GM23338 (cell line): ENCODE results near the gene SOS1. TPM values are rescaled to one million over a fixed set of nuclear protein-coding genes. Genes with fewer than 3 reads are reported as not detected.
A peak's percentile ranks its signal among the peaks of the same experiment; 100 is the strongest.

Experiments
- ATAC-seq: fragments of 200-7000 bp; cut with Tn5 transposase; 3 replicates; pipeline ENCODE4 v1.9.1; 2020
- DNase-seq: peaks from one replicate; pipeline ENCODE4 v3.0.0-alpha.2; 2015; ENCODE audit warnings: low spot score
- H2AFZ ChIP-seq: fragments of 200-600 bp; sonication (generic); 2 replicates; pipeline ENCODE4 v1.8.0; 2016; ENCODE audit warnings: antibody characterized with exemption, mild to moderate bottlenecking, moderate library complexity
- H3F3A ChIP-seq: fragments of 200-600 bp; sonication (generic); replicated peaks from 2 replicates; pipeline ENCODE4 v1.8.0; 2017; ENCODE audit warnings: antibody characterized with exemption, mixed run types, low read depth
- H3K27ac ChIP-seq: fragments of 200-600 bp; sonication (generic); 2 replicates; pipeline ENCODE4 v1.6.1; 2016; ENCODE audit warnings: low read depth
- H3K27me3 ChIP-seq: fragments of 200-600 bp; sonication (generic); 2 replicates; pipeline ENCODE4 v1.8.0; 2016; ENCODE audit warnings: mild to moderate bottlenecking, mixed run types, moderate library complexity; ENCODE audit not compliant: insufficient read depth
- H3K36me3 ChIP-seq: fragments of 200-600 bp; sonication (generic); 2 replicates; pipeline ENCODE4 v1.8.0; 2016; ENCODE audit warnings: mild to moderate bottlenecking; ENCODE audit not compliant: insufficient read depth
- H3K4me1 ChIP-seq: fragments of 200-600 bp; sonication (generic); 2 replicates; pipeline ENCODE4 v1.8.0; 2016; ENCODE audit warnings: mild to moderate bottlenecking, moderate library complexity; ENCODE audit not compliant: insufficient read depth
- H3K4me2 ChIP-seq: fragments of 200-600 bp; sonication (generic); 2 replicates; pipeline ENCODE4 v1.7.1; 2017; ENCODE audit warnings: mixed run types
- H3K4me3 ChIP-seq: fragments of 200-600 bp; sonication (generic); 2 replicates; pipeline ENCODE4 v1.6.1; 2016; ENCODE audit warnings: mixed run types
- H3K79me2 ChIP-seq: fragments of 200-600 bp; sonication (generic); replicated peaks from 2 replicates; pipeline ENCODE4 v1.8.0; 2017; ENCODE audit warnings: mild to moderate bottlenecking; ENCODE audit not compliant: insufficient read depth
- H3K9me2 ChIP-seq: fragments of 200-600 bp; sonication (generic); 2 replicates; pipeline ENCODE4 v1.8.0; 2017; ENCODE audit not compliant: insufficient read depth
- H4K20me1 ChIP-seq: fragments of 200-600 bp; sonication (generic); replicated peaks from 2 replicates; pipeline ENCODE4 v1.8.0; 2017; ENCODE audit warnings: mild to moderate bottlenecking; ENCODE audit not compliant: insufficient read depth
- H3K27ac Mint-ChIP-seq: 2 replicates; pipeline ENCODE4 v1.8.0; 2020; ENCODE audit warnings: inconsistent platforms, mild to moderate bottlenecking, moderate library complexity, mixed read lengths
- H3K27me3 Mint-ChIP-seq: 3 replicates; pipeline ENCODE4 v1.8.0; 2022; ENCODE audit warnings: low read depth, mild to moderate bottlenecking, moderate library complexity, mixed read lengths, inconsistent platforms; ENCODE audit not compliant: insufficient read depth, poor library complexity
- H3K36me3 Mint-ChIP-seq: 3 replicates; pipeline ENCODE4 v1.8.0; 2021; ENCODE audit warnings: low read depth, mild to moderate bottlenecking, inconsistent platforms, moderate library complexity, mixed read lengths
- H3K4me1 Mint-ChIP-seq: 3 replicates; pipeline ENCODE4 v1.8.0; 2020; ENCODE audit warnings: mild to moderate bottlenecking, inconsistent platforms, mixed read lengths
- H3K4me3 Mint-ChIP-seq: 3 replicates; pipeline ENCODE4 v1.8.0; 2021; ENCODE audit warnings: moderate library complexity, mild to moderate bottlenecking, inconsistent platforms, mixed read lengths
- H3K9me3 Mint-ChIP-seq: 3 replicates; pipeline ENCODE4 v1.8.0; 2020; ENCODE audit warnings: moderate library complexity, mild to moderate bottlenecking, inconsistent platforms, mixed read lengths
- CREB1 ChIP-seq: fragments of 250-450 bp; sonication (Bioruptor Pico); IDR thresholded peaks from 2 replicates; pipeline ENCODE4 v1.5.0; 2020; ENCODE audit warnings: low read depth, mild to moderate bottlenecking, moderate library complexity
- EZH2phosphoT487 ChIP-seq: fragments of 200-600 bp; sonication (generic); IDR thresholded peaks from one replicate; pipeline ENCODE4 v1.8.1; 2018; ENCODE audit warnings: antibody characterized with exemption; ENCODE audit not compliant: unreplicated experiment
- JUNB ChIP-seq: IDR thresholded peaks from one replicate; pipeline ENCODE4 v1.6.1; 2016; ENCODE audit warnings: antibody characterized with exemption; ENCODE audit not compliant: unreplicated experiment
- NANOG ChIP-seq: IDR thresholded peaks from 2 replicates; pipeline ENCODE4 v1.6.1; 2016; ENCODE audit warnings: antibody characterized with exemption, borderline replicate concordance
- POLR2AphosphoS5 ChIP-seq: IDR thresholded peaks from 2 replicates; pipeline ENCODE4 v1.6.1; 2016; ENCODE audit warnings: antibody characterized with exemption, low read depth
- STAT1 ChIP-seq: IDR thresholded peaks from one replicate; pipeline ENCODE4 v1.6.1; 2016; ENCODE audit warnings: antibody characterized with exemption; ENCODE audit not compliant: unreplicated experiment
- ZNF114 ChIP-seq: fragments of 250-450 bp; sonication (Bioruptor Pico); IDR thresholded peaks from 2 replicates; pipeline ENCODE4 v1.5.0; 2020; ENCODE audit warnings: mild to moderate bottlenecking, moderate library complexity
- ZNF331 ChIP-seq: fragments of 250-450 bp; sonication (Bioruptor Pico); IDR thresholded peaks from 2 replicates; pipeline ENCODE4 v1.5.0; 2020; ENCODE audit warnings: low read depth, mild to moderate bottlenecking, moderate library complexity
- polyA plus RNA-seq: library from polyadenylated mRNA; unstranded; fragments of >200 nt; fragmentation: Nextera tagmentation; extraction: Ambion mirVana; gene quantifications from 2 replicates; pipeline ENCODE4 v1.2.1, GENCODE V29; 2016
- total RNA-seq: library from RNA; depleted of rRNA; stranded (reverse); fragments of >200 nt; shearing (Covaris generic); gene quantifications from 2 replicates; pipeline ENCODE4 v1.2.3, GENCODE V29; 2014
- TF ChIP-seq, protein P1 (sequence below), 2 experiments: fragments of 200-600 bp in 1 of 2; sonication (generic) in 1 of 2; conservative IDR thresholded peaks; 2 replicates each; pipeline versions ENCODE4 v1.5.1 to v1.6.1; 2016 to 2017; ENCODE audit warnings: antibody characterized with exemption in 2 of 2, low read depth in 2 of 2, mild to moderate bottlenecking in 2 of 2, moderate library complexity in 1 of 2
- TF ChIP-seq, protein P2 (sequence below): IDR thresholded peaks from one replicate; pipeline ENCODE4 v1.6.1; 2018; ENCODE audit warnings: antibody characterized with exemption; ENCODE audit not compliant: unreplicated experiment
- TF ChIP-seq, protein P3 (sequence below): IDR thresholded peaks from 2 replicates; pipeline ENCODE4 v1.6.1; 2016; ENCODE audit warnings: antibody characterized with exemption

SOS1 gene
- total and polyA plus RNA-seq, 2 experiments from 2014 or later = 13.4 to 21.9 TPM

- Histone ChIP-seq H3K4me1 (peaks cover 30% of the 10 kb centered on the region), H3K4me2 (no peak overlapping the region), H3K27me3 (no peaks in the 10 kb centered on the region), H3K36me3 (no peaks in the 10 kb centered on the region), H3F3A (no peaks in the 10 kb centered on the region), H3K79me2 (peaks cover 99% of the 10 kb centered on the region), H3K27ac (no peak overlapping the region), H3K4me3 (no peak overlapping the region), H4K20me1 (peaks cover 14% of the 10 kb centered on the region; the same call in 1 of the 2 replicates), H2AFZ (no peak overlapping the region), H3K9me2 (no peaks in the 10 kb centered on the region)
- no peaks in the 10 kb centered on the region for H3K9me3 Mint-ChIP-seq
- ATAC-seq (peak; percentile 27; the same call in 2 of the 3 replicates), DNase-seq (no peak)
- peaks cover 2% of the 10 kb centered on the region for H3K27me3 Mint-ChIP-seq
- H3K36me3 Mint-ChIP-seq = no peaks in the 10 kb centered on the region; the same call in 1 of the 3 replicates
- H3K27ac Mint-ChIP-seq = peak overlapping the region; percentile 33; the same call in 1 of the 2 replicates
- H3K4me1 Mint-ChIP-seq = peaks cover 25% of the 10 kb centered on the region
- H3K4me3 Mint-ChIP-seq = no peak overlapping the region
- TF ChIP-seq, protein P1, sequence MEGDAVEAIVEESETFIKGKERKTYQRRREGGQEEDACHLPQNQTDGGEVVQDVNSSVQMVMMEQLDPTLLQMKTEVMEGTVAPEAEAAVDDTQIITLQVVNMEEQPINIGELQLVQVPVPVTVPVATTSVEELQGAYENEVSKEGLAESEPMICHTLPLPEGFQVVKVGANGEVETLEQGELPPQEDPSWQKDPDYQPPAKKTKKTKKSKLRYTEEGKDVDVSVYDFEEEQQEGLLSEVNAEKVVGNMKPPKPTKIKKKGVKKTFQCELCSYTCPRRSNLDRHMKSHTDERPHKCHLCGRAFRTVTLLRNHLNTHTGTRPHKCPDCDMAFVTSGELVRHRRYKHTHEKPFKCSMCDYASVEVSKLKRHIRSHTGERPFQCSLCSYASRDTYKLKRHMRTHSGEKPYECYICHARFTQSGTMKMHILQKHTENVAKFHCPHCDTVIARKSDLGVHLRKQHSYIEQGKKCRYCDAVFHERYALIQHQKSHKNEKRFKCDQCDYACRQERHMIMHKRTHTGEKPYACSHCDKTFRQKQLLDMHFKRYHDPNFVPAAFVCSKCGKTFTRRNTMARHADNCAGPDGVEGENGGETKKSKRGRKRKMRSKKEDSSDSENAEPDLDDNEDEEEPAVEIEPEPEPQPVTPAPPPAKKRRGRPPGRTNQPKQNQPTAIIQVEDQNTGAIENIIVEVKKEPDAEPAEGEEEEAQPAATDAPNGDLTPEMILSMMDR (conservative IDR thresholded peaks at IDR 0.05; ENCODE audit: low read depth in 2 of 2) = no peak
- TF ChIP-seq, protein P2, sequence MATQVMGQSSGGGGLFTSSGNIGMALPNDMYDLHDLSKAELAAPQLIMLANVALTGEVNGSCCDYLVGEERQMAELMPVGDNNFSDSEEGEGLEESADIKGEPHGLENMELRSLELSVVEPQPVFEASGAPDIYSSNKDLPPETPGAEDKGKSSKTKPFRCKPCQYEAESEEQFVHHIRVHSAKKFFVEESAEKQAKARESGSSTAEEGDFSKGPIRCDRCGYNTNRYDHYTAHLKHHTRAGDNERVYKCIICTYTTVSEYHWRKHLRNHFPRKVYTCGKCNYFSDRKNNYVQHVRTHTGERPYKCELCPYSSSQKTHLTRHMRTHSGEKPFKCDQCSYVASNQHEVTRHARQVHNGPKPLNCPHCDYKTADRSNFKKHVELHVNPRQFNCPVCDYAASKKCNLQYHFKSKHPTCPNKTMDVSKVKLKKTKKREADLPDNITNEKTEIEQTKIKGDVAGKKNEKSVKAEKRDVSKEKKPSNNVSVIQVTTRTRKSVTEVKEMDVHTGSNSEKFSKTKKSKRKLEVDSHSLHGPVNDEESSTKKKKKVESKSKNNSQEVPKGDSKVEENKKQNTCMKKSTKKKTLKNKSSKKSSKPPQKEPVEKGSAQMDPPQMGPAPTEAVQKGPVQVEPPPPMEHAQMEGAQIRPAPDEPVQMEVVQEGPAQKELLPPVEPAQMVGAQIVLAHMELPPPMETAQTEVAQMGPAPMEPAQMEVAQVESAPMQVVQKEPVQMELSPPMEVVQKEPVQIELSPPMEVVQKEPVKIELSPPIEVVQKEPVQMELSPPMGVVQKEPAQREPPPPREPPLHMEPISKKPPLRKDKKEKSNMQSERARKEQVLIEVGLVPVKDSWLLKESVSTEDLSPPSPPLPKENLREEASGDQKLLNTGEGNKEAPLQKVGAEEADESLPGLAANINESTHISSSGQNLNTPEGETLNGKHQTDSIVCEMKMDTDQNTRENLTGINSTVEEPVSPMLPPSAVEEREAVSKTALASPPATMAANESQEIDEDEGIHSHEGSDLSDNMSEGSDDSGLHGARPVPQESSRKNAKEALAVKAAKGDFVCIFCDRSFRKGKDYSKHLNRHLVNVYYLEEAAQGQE = no peak
Measured at GRCh38 chr2:39091063-39091462, 29.8 kb downstream of the SOS1 start.

DNA sequence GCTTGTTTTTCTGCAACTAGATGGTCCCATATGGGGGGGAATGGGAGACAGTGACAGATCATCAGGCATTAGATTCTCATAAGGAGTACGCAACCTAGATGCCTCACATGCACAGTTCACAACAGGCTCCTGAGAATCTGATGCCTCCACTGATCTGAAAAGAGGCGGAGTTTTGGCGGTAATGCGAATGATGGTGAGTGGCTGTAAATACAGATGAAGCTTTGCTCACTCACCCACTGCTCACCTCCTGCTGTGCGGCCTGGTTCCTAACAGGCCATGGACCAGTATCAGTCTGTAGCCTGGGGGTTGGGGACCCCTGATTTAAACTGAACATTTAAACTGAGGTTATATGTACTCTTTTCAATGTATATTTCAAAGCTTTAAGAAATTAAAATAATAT lies 40.7 kb downstream of the SOS1 start:
- Histone ChIP-seq H3K4me3 (no peak overlapping the region), H3F3A (no peaks in the 10 kb centered on the region), H2AFZ (no peak overlapping the region), H4K20me1 (no peaks in the 10 kb centered on the region; the same call in 1 of the 2 replicates), H3K79me2 (peaks cover 90% of the 10 kb centered on the region), H3K9me2 (no peaks in the 10 kb centered on the region), H3K4me1 (no peaks in the 10 kb centered on the region), H3K4me2 (no peak overlapping the region), H3K36me3 (no peaks in the 10 kb centered on the region), H3K27ac (no peak overlapping the region), H3K27me3 (no peaks in the 10 kb centered on the region)
- H3K9me3 Mint-ChIP-seq = peaks cover 19% of the 10 kb centered on the region; the same call in 2 of the 3 replicates
- H3K36me3 Mint-ChIP-seq = peaks cover 25% of the 10 kb centered on the region; the same call in 2 of the 3 replicates
- no peak for TF ChIP-seq JUNB
- DNase-seq (no peak), ATAC-seq (no peak)
- H3K4me3 Mint-ChIP-seq = no peak overlapping the region
- H3K27ac Mint-ChIP-seq = no peak overlapping the region
- H3K27me3 Mint-ChIP-seq = no peaks in the 10 kb centered on the region
- no peaks in the 10 kb centered on the region for H3K4me1 Mint-ChIP-seq

GRCh38 chr2:39069890-39070465 lies 50.9 kb downstream of the SOS1 start:
- peaks cover 74% of the 10 kb centered on the region for H3K79me2 ChIP-seq
- ATAC-seq = no peak
- H3K9me3 Mint-ChIP-seq = no peaks in the 10 kb centered on the region
- H3K4me2 ChIP-seq = no peak overlapping the region
- no peak for DNase-seq
- no peak overlapping the region for H2AFZ ChIP-seq
- H3F3A ChIP-seq = no peaks in the 10 kb centered on the region
- no peaks in the 10 kb centered on the region for H3K27me3 ChIP-seq
- peaks cover 12% of the 10 kb centered on the region for H3K4me1 Mint-ChIP-seq
- H3K36me3 ChIP-seq = no peaks in the 10 kb centered on the region
- H3K27ac ChIP-seq = no peak overlapping the region
- peaks cover 20% of the 10 kb centered on the region for H3K4me1 ChIP-seq
- H3K4me3 Mint-ChIP-seq = no peak overlapping the region
- peaks cover 2% of the 10 kb centered on the region for H3K27me3 Mint-ChIP-seq
- no peak overlapping the region for H3K4me3 ChIP-seq
- H3K36me3 Mint-ChIP-seq = peaks cover 6% of the 10 kb centered on the region; the same call in 2 of the 3 replicates
- no peak overlapping the region for H3K27ac Mint-ChIP-seq
- no peaks in the 10 kb centered on the region for H3K9me2 ChIP-seq
- no peaks in the 10 kb centered on the region for H4K20me1 ChIP-seq
- TF ChIP-seq NANOG (no peak), CREB1 (CRISPR knock-in tag) (no peak), STAT1 (no peak), ZNF114 (no peak), ZNF331 (CRISPR knock-in tag) (no peak), POLR2AphosphoS5 (no peak), EZH2phosphoT487 (no peak)
- TF ChIP-seq, protein P3, sequence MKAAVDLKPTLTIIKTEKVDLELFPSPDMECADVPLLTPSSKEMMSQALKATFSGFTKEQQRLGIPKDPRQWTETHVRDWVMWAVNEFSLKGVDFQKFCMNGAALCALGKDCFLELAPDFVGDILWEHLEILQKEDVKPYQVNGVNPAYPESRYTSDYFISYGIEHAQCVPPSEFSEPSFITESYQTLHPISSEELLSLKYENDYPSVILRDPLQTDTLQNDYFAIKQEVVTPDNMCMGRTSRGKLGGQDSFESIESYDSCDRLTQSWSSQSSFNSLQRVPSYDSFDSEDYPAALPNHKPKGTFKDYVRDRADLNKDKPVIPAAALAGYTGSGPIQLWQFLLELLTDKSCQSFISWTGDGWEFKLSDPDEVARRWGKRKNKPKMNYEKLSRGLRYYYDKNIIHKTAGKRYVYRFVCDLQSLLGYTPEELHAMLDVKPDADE = no peak
- TF ChIP-seq, protein P1 (conservative IDR thresholded peaks at IDR 0.05; ENCODE audit: low read depth in 2 of 2) = no peak
